GM12878 (cell line): ENCODE data around the gene MCM9. TPM values are rescaled to one million over a fixed set of nuclear protein-coding genes. Genes with fewer than 3 reads are reported as not detected.

ENCODE experiments used
- ATF2 ChIP-seq: IDR thresholded peaks from 2 replicates; pipeline ENCODE4 v1.6.1; 2012; ENCODE audit warnings: low read length, inconsistent platforms
- BCLAF1 ChIP-seq: fragments of 450-650 bp; IDR thresholded peaks from 2 replicates; pipeline ENCODE4 v1.6.1; 2017; ENCODE audit warnings: antibody characterized with exemption, mild to moderate bottlenecking, moderate library complexity
- EGR1 ChIP-seq, 2 experiments: IDR thresholded peaks; 1 replicate in 1 of 2; 2 replicates in 1 of 2; pipeline ENCODE4 v1.6.1; 2011 to 2012; ENCODE audit warnings: low read depth in 2 of 2, low read length in 2 of 2, borderline replicate concordance in 1 of 2, mild to moderate bottlenecking in 1 of 2, moderate library complexity in 1 of 2
- IRF4 ChIP-seq: IDR thresholded peaks from 2 replicates; pipeline ENCODE4 v1.6.1; 2011; ENCODE audit warnings: low read depth, low read length
- JUND ChIP-seq: IDR thresholded peaks from 2 replicates; pipeline ENCODE4 v1.6.1; 2012; ENCODE audit warnings: low read depth, mild to moderate bottlenecking, low read length, improper control_type of control experiment, moderate library complexity
- LARP7 ChIP-seq: fragments of 450-650 bp; IDR thresholded peaks from 2 replicates; pipeline ENCODE4 v1.6.1; 2017; ENCODE audit warnings: mild to moderate bottlenecking
- RCOR1 ChIP-seq: conservative IDR thresholded peaks from 2 replicates; pipeline ENCODE4 v1.6.1; 2012; ENCODE audit warnings: low read depth, low read length, improper control_type of control experiment
- SMC3 ChIP-seq: IDR thresholded peaks from 2 replicates; pipeline ENCODE4 v1.6.1; 2011; ENCODE audit warnings: low read length, improper control_type of control experiment, borderline replicate concordance
- STAT3 ChIP-seq: IDR thresholded peaks from 2 replicates; pipeline ENCODE4 v1.6.1; 2011; ENCODE audit warnings: low read depth, low read length, improper control_type of control experiment
- SUPT20H ChIP-seq: IDR thresholded peaks from 2 replicates; pipeline ENCODE4 v1.6.1; 2011; ENCODE audit warnings: low read depth, mild to moderate bottlenecking, low read length, moderate library complexity, borderline replicate concordance; ENCODE audit not compliant: control insufficient read depth
- TARDBP ChIP-seq: IDR thresholded peaks from 2 replicates; pipeline ENCODE4 v1.6.1; 2016; ENCODE audit warnings: borderline replicate concordance
- ZBED1 ChIP-seq: IDR thresholded peaks from 2 replicates; pipeline ENCODE4 v1.6.1; 2016; ENCODE audit warnings: borderline replicate concordance
- ZNF24 ChIP-seq: fragments of 450-650 bp; IDR thresholded peaks from 2 replicates; pipeline ENCODE4 v1.6.1; 2017; ENCODE audit warnings: antibody characterized with exemption, mild to moderate bottlenecking
- polyA plus RNA-seq, 11 experiments: library from polyadenylated mRNA; depleted of rRNA in 4 of 11; unstranded in 6 of 11; stranded (reverse) in 5 of 11; fragments of >200 nt; fragmentation: Nextera tagmentation in 4 of 11; fragmentation: Illumina TruSeq in 1 of 11; extraction: Ambion mirVana in 4 of 11; extraction: Trizol in 1 of 11; gene quantifications; 1 replicate in 1 of 11; 2 replicates in 10 of 11; pipeline versions ENCODE4 v1.2.1 to v1.2.3, GENCODE V29; 2011 to 2016; ENCODE audit warnings: inconsistent platforms in 2 of 11, missing spikeins in 2 of 11, low read depth in 1 of 11
- total RNA-seq, 4 experiments: library from RNA; depleted of rRNA in 3 of 4; stranded (reverse); fragments of >200 nt in 3 of 4; fragmentation: Illumina TruSeq in 1 of 4; extraction: Trizol in 1 of 4; gene quantifications; 2 replicates each; pipeline versions ENCODE4 v1.2.1 to v1.2.3, GENCODE V29; 2013 to 2021
- TF ChIP-seq, protein P1 (sequence below): IDR thresholded peaks from 2 replicates; pipeline ENCODE4 v1.6.1; 2011; ENCODE audit warnings: borderline replicate concordance, low read depth, mild to moderate bottlenecking, moderate library complexity, mixed read lengths, low read length; ENCODE audit not compliant: insufficient read depth; ENCODE audit errors: extremely low read length
- TF ChIP-seq, protein P2 (sequence below): IDR thresholded peaks from 2 replicates; pipeline ENCODE4 v1.6.1; 2012; ENCODE audit warnings: mild to moderate bottlenecking, low read depth, low read length
- TF ChIP-seq, protein P3 (sequence below): fragments of 450-650 bp; IDR thresholded peaks from 2 replicates; pipeline ENCODE4 v1.6.1; 2014; ENCODE audit warnings: mild to moderate bottlenecking
- TF ChIP-seq, protein P4 (sequence below): IDR thresholded peaks from 2 replicates; pipeline ENCODE4 v1.6.1; 2012; ENCODE audit warnings: low read depth, low read length, improper control_type of control experiment
- TF ChIP-seq, protein P5 (sequence below): fragments of 450-650 bp; IDR thresholded peaks from 2 replicates; pipeline ENCODE4 v1.6.1; 2016; ENCODE audit warnings: mild to moderate bottlenecking

Gene MCM9
- total and polyA plus RNA-seq, 10 of the 15 experiments (the other 5 are each of a cell fraction or from before 2014, with no cell fraction given): 3.4 to 18.5 (median 9.7) TPM

- TF ChIP-seq JUND: 0 out of 2 replicates have a peak, but pooled peaks have one; percentile 15
- no peak for TF ChIP-seq TARDBP
- no peak for TF ChIP-seq SMC3
- no peak for TF ChIP-seq EGR1 (IDR thresholded peaks at IDR 0.05; ENCODE audit: borderline replicate concordance in 1 of 2, low read depth in 2 of 2, low read length in 2 of 2)
- no peak for TF ChIP-seq ZNF24
- TF ChIP-seq ATF2: peak; percentile 87
- TF ChIP-seq, protein P1, sequence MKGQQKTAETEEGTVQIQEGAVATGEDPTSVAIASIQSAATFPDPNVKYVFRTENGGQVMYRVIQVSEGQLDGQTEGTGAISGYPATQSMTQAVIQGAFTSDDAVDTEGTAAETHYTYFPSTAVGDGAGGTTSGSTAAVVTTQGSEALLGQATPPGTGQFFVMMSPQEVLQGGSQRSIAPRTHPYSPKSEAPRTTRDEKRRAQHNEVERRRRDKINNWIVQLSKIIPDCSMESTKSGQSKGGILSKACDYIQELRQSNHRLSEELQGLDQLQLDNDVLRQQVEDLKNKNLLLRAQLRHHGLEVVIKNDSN: no peak
- TF ChIP-seq BCLAF1: no peak
- no peak for TF ChIP-seq RCOR1
- TF ChIP-seq, protein P2, sequence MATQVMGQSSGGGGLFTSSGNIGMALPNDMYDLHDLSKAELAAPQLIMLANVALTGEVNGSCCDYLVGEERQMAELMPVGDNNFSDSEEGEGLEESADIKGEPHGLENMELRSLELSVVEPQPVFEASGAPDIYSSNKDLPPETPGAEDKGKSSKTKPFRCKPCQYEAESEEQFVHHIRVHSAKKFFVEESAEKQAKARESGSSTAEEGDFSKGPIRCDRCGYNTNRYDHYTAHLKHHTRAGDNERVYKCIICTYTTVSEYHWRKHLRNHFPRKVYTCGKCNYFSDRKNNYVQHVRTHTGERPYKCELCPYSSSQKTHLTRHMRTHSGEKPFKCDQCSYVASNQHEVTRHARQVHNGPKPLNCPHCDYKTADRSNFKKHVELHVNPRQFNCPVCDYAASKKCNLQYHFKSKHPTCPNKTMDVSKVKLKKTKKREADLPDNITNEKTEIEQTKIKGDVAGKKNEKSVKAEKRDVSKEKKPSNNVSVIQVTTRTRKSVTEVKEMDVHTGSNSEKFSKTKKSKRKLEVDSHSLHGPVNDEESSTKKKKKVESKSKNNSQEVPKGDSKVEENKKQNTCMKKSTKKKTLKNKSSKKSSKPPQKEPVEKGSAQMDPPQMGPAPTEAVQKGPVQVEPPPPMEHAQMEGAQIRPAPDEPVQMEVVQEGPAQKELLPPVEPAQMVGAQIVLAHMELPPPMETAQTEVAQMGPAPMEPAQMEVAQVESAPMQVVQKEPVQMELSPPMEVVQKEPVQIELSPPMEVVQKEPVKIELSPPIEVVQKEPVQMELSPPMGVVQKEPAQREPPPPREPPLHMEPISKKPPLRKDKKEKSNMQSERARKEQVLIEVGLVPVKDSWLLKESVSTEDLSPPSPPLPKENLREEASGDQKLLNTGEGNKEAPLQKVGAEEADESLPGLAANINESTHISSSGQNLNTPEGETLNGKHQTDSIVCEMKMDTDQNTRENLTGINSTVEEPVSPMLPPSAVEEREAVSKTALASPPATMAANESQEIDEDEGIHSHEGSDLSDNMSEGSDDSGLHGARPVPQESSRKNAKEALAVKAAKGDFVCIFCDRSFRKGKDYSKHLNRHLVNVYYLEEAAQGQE: no peak
- TF ChIP-seq STAT3: 0 out of 2 replicates have a peak, but pooled peaks have one; percentile 55
- TF ChIP-seq SUPT20H: no peak
- no peak for TF ChIP-seq LARP7
- TF ChIP-seq, protein P3, sequence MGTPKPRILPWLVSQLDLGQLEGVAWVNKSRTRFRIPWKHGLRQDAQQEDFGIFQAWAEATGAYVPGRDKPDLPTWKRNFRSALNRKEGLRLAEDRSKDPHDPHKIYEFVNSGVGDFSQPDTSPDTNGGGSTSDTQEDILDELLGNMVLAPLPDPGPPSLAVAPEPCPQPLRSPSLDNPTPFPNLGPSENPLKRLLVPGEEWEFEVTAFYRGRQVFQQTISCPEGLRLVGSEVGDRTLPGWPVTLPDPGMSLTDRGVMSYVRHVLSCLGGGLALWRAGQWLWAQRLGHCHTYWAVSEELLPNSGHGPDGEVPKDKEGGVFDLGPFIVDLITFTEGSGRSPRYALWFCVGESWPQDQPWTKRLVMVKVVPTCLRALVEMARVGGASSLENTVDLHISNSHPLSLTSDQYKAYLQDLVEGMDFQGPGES: no peak
- TF ChIP-seq ZBED1: peak; percentile 91; the same call in 1 of the 2 replicates
- peak; percentile 90 for TF ChIP-seq IRF4
- TF ChIP-seq, protein P4, sequence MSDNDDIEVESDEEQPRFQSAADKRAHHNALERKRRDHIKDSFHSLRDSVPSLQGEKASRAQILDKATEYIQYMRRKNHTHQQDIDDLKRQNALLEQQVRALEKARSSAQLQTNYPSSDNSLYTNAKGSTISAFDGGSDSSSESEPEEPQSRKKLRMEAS: no peak
- TF ChIP-seq, protein P5, sequence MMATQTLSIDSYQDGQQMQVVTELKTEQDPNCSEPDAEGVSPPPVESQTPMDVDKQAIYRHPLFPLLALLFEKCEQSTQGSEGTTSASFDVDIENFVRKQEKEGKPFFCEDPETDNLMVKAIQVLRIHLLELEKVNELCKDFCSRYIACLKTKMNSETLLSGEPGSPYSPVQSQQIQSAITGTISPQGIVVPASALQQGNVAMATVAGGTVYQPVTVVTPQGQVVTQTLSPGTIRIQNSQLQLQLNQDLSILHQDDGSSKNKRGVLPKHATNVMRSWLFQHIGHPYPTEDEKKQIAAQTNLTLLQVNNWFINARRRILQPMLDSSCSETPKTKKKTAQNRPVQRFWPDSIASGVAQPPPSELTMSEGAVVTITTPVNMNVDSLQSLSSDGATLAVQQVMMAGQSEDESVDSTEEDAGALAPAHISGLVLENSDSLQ: peak; percentile 29; the same call in 1 of the 2 replicates
Measured at GRCh38 chr6:118843685-118844390, 91.1 kb downstream of the MCM9 start (continued).
